ENCODE measurements around the gene PSAP.

DNA sequence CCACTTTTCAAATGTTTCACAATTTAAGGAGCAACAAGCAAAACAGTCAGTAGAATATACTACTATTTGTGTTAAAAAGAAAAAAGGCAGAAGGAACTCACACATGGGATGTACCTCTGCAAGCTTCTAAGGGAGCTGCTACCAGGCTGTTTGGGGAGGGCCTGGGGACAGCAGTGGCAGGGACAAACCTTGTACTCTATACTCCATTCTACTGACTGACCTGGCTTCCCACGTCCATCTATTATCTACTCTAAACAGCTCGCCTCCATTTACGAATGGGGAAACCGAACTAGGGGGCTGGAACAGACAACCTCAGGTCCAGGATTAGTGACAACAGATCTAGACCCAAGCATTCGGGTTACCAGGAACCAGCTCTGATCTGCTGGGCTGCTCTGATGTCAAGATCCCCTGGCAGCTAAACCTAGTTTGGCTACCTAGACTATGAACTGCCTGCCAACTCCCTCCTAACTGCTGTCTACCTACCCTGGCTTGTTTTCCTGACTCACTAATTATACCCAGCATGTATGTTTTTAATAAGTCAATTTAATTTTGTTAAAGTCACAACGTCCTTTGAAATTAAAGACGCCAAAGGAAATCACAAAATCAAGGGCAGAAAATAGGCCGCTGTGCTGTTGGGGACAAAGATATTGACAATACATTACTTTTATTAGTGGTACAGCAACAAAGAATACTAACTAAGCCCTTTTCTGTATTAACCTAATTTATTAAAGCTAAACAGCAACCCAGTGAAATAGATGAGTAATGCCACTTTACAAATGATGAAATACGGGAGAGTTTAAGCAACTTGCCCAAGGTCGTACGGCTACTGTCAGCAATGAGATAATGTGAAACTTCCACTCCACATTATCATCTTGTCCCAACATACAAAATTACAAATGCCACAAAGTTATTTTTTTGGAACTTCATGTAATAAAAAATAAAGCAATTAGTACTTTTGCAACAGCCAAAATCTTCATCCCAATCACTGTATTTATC, 5.3 kb downstream of the PSAP start:
- TF ChIP-seq, protein P1, sequence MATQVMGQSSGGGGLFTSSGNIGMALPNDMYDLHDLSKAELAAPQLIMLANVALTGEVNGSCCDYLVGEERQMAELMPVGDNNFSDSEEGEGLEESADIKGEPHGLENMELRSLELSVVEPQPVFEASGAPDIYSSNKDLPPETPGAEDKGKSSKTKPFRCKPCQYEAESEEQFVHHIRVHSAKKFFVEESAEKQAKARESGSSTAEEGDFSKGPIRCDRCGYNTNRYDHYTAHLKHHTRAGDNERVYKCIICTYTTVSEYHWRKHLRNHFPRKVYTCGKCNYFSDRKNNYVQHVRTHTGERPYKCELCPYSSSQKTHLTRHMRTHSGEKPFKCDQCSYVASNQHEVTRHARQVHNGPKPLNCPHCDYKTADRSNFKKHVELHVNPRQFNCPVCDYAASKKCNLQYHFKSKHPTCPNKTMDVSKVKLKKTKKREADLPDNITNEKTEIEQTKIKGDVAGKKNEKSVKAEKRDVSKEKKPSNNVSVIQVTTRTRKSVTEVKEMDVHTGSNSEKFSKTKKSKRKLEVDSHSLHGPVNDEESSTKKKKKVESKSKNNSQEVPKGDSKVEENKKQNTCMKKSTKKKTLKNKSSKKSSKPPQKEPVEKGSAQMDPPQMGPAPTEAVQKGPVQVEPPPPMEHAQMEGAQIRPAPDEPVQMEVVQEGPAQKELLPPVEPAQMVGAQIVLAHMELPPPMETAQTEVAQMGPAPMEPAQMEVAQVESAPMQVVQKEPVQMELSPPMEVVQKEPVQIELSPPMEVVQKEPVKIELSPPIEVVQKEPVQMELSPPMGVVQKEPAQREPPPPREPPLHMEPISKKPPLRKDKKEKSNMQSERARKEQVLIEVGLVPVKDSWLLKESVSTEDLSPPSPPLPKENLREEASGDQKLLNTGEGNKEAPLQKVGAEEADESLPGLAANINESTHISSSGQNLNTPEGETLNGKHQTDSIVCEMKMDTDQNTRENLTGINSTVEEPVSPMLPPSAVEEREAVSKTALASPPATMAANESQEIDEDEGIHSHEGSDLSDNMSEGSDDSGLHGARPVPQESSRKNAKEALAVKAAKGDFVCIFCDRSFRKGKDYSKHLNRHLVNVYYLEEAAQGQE (IDR thresholded peaks at IDR 0.05; ENCODE audit: unreplicated experiment): no peak
- TF ChIP-seq, protein P2, sequence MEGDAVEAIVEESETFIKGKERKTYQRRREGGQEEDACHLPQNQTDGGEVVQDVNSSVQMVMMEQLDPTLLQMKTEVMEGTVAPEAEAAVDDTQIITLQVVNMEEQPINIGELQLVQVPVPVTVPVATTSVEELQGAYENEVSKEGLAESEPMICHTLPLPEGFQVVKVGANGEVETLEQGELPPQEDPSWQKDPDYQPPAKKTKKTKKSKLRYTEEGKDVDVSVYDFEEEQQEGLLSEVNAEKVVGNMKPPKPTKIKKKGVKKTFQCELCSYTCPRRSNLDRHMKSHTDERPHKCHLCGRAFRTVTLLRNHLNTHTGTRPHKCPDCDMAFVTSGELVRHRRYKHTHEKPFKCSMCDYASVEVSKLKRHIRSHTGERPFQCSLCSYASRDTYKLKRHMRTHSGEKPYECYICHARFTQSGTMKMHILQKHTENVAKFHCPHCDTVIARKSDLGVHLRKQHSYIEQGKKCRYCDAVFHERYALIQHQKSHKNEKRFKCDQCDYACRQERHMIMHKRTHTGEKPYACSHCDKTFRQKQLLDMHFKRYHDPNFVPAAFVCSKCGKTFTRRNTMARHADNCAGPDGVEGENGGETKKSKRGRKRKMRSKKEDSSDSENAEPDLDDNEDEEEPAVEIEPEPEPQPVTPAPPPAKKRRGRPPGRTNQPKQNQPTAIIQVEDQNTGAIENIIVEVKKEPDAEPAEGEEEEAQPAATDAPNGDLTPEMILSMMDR (conservative IDR thresholded peaks at IDR 0.05; ENCODE audit: low read depth in 2 of 2): no peak
- TF ChIP-seq POLR2AphosphoS5 (IDR thresholded peaks at IDR 0.05; ENCODE audit: low read depth) (no peak), ZNF331 (CRISPR knock-in tag; IDR thresholded peaks at IDR 0.05; ENCODE audit: low read depth) (no peak), EZH2 (IDR thresholded peaks at IDR 0.05; ENCODE audit: low read depth, unreplicated experiment) (no peak), ZNF114 (CRISPR knock-in tag; IDR thresholded peaks at IDR 0.05) (no peak), CREB1 (CRISPR knock-in tag; IDR thresholded peaks at IDR 0.05; ENCODE audit: low read depth) (no peak)
- TF ChIP-seq, protein P3, sequence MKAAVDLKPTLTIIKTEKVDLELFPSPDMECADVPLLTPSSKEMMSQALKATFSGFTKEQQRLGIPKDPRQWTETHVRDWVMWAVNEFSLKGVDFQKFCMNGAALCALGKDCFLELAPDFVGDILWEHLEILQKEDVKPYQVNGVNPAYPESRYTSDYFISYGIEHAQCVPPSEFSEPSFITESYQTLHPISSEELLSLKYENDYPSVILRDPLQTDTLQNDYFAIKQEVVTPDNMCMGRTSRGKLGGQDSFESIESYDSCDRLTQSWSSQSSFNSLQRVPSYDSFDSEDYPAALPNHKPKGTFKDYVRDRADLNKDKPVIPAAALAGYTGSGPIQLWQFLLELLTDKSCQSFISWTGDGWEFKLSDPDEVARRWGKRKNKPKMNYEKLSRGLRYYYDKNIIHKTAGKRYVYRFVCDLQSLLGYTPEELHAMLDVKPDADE (IDR thresholded peaks at IDR 0.05): no peak
